ENCODE data around the gene NT5M. TPM values are rescaled to one million over a fixed set of nuclear protein-coding genes. Genes with fewer than 3 reads are reported as not detected.

Gene NT5M
- polyA plus RNA-seq, 1 donor = 3.1 TPM

GRCh38 chr17:17350491-17351355 is 47.5 kb downstream of the NT5M start:
- Histone ChIP-seq H3K36me3 (ENCODE audit: control insufficient read depth, insufficient read depth, low read length) (no peaks in the 10 kb centered on the region), H3K9me3 (ENCODE audit: control insufficient read depth, low read depth, low read length) (no peaks in the 10 kb centered on the region), H3K27ac (ENCODE audit: low read length) (no peak overlapping the region), H3K4me1 (ENCODE audit: control insufficient read depth, insufficient read depth, low read length) (no peaks in the 10 kb centered on the region), H3K4me3 (ENCODE audit: low read length) (no peak overlapping the region), H3K27me3 (ENCODE audit: control insufficient read depth, insufficient read depth, low read length) (no peaks in the 10 kb centered on the region)
- DNase-seq = no peak
- no CpG with 5 or more reads among the region's 19 CpGs for WGBS (ENCODE audit: insufficient coverage, low lambda C conversion rate)

- Histone ChIP-seq H3K4me3 (ENCODE audit: low read length) (no peak overlapping the region), H3K27me3 (ENCODE audit: control insufficient read depth, insufficient read depth, low read length) (no peaks in the 10 kb centered on the region), H3K36me3 (ENCODE audit: control insufficient read depth, insufficient read depth, low read length) (no peaks in the 10 kb centered on the region), H3K27ac (ENCODE audit: low read length) (no peak overlapping the region), H3K9me3 (ENCODE audit: control insufficient read depth, low read depth, low read length) (no peaks in the 10 kb centered on the region), H3K4me1 (ENCODE audit: control insufficient read depth, insufficient read depth, low read length) (no peaks in the 10 kb centered on the region)
- no peak for DNase-seq
- WGBS (ENCODE audit: insufficient coverage, low lambda C conversion rate) = no CpG with 5 or more reads among the region's 16 CpGs
Measured at GRCh38 chr17:17351356-17351891, 48.3 kb downstream of the NT5M start.

GRCh38 chr17:17351901-17352781 is 49.0 kb downstream of the NT5M start:
- peak in 1 of 2 donors; percentile 26 for DNase-seq
- Histone ChIP-seq H3K4me3 (ENCODE audit: low read length) (no peak overlapping the region), H3K9me3 (ENCODE audit: control insufficient read depth, low read depth, low read length) (no peaks in the 10 kb centered on the region), H3K27me3 (ENCODE audit: control insufficient read depth, insufficient read depth, low read length) (no peaks in the 10 kb centered on the region), H3K36me3 (ENCODE audit: control insufficient read depth, insufficient read depth, low read length) (no peaks in the 10 kb centered on the region), H3K27ac (ENCODE audit: low read length) (no peak overlapping the region), H3K4me1 (ENCODE audit: control insufficient read depth, insufficient read depth, low read length) (no peaks in the 10 kb centered on the region)
- WGBS (ENCODE audit: insufficient coverage, low lambda C conversion rate) = 80% methylated on average over 2 of the region's 35 CpGs

GRCh38 chr17:17352836-17353624 is 49.9 kb downstream of the NT5M start:
- Histone ChIP-seq H3K27me3 (ENCODE audit: control insufficient read depth, insufficient read depth, low read length) (no peaks in the 10 kb centered on the region), H3K36me3 (ENCODE audit: control insufficient read depth, insufficient read depth, low read length) (no peaks in the 10 kb centered on the region), H3K27ac (ENCODE audit: low read length) (no peak overlapping the region), H3K4me3 (ENCODE audit: low read length) (no peak overlapping the region), H3K4me1 (ENCODE audit: control insufficient read depth, insufficient read depth, low read length) (no peaks in the 10 kb centered on the region), H3K9me3 (ENCODE audit: control insufficient read depth, low read depth, low read length) (no peaks in the 10 kb centered on the region)
- DNase-seq = no peak
- no CpG with 5 or more reads among the region's 14 CpGs for WGBS (ENCODE audit: insufficient coverage, low lambda C conversion rate)

GRCh38 chr17:17353625-17354484 is 50.7 kb downstream of the NT5M start:
- Histone ChIP-seq H3K27ac (ENCODE audit: low read length) (no peak overlapping the region), H3K4me3 (ENCODE audit: low read length) (no peak overlapping the region), H3K27me3 (ENCODE audit: control insufficient read depth, insufficient read depth, low read length) (no peaks in the 10 kb centered on the region), H3K36me3 (ENCODE audit: control insufficient read depth, insufficient read depth, low read length) (no peaks in the 10 kb centered on the region), H3K9me3 (ENCODE audit: control insufficient read depth, low read depth, low read length) (no peaks in the 10 kb centered on the region), H3K4me1 (ENCODE audit: control insufficient read depth, insufficient read depth, low read length) (no peaks in the 10 kb centered on the region)
- no peak for DNase-seq
- WGBS (ENCODE audit: insufficient coverage, low lambda C conversion rate) = no CpG with 5 or more reads among the region's 15 CpGs

GRCh38 chr17:17354560-17355349 is 51.6 kb downstream of the NT5M start:
- no CpG with 5 or more reads among the region's 14 CpGs for WGBS (ENCODE audit: insufficient coverage, low lambda C conversion rate)
- no peaks in the 10 kb centered on the region for H3K27me3 ChIP-seq (ENCODE audit: control insufficient read depth, insufficient read depth, low read length)
- H3K9me3 ChIP-seq (ENCODE audit: control insufficient read depth, low read depth, low read length) = no peaks in the 10 kb centered on the region
- peak; percentile 61 to 63 for DNase-seq
- H3K4me3 ChIP-seq (ENCODE audit: low read length) = no peak overlapping the region
- H3K27ac ChIP-seq (ENCODE audit: low read length) = no peak overlapping the region
- H3K36me3 ChIP-seq (ENCODE audit: control insufficient read depth, insufficient read depth, low read length) = no peaks in the 10 kb centered on the region
- H3K4me1 ChIP-seq (ENCODE audit: control insufficient read depth, insufficient read depth, low read length) = no peaks in the 10 kb centered on the region

- H3K4me3 ChIP-seq (ENCODE audit: low read length) = no peak overlapping the region
- no CpG with 5 or more reads among the region's 12 CpGs for WGBS (ENCODE audit: insufficient coverage, low lambda C conversion rate)
Measured at GRCh38 chr17:17355426-17355825, 52.3 kb downstream of the NT5M start.

GRCh38 chr17:17356149-17356930 is 53.2 kb downstream of the NT5M start:
- no CpG with 5 or more reads among the region's 10 CpGs for WGBS (ENCODE audit: insufficient coverage, low lambda C conversion rate)
- Histone ChIP-seq H3K4me1 (ENCODE audit: control insufficient read depth, insufficient read depth, low read length) (no peaks in the 10 kb centered on the region), H3K4me3 (ENCODE audit: low read length) (no peak overlapping the region), H3K9me3 (ENCODE audit: control insufficient read depth, low read depth, low read length) (no peaks in the 10 kb centered on the region), H3K36me3 (ENCODE audit: control insufficient read depth, insufficient read depth, low read length) (no peaks in the 10 kb centered on the region), H3K27me3 (ENCODE audit: control insufficient read depth, insufficient read depth, low read length) (no peaks in the 10 kb centered on the region), H3K27ac (ENCODE audit: low read length) (no peak overlapping the region)
- DNase-seq = peak; percentile 64 to 66

More at GRCh38 chr17:17355426-17355825, 52.3 kb downstream of the NT5M start:
- no peaks in the 10 kb centered on the region for H3K4me1 ChIP-seq (ENCODE audit: control insufficient read depth, insufficient read depth, low read length)
- no peaks in the 10 kb centered on the region for H3K9me3 ChIP-seq (ENCODE audit: control insufficient read depth, low read depth, low read length)
- H3K36me3 ChIP-seq (ENCODE audit: control insufficient read depth, insufficient read depth, low read length) = no peaks in the 10 kb centered on the region
- DNase-seq = no peak
- H3K27ac ChIP-seq (ENCODE audit: low read length) = no peak overlapping the region
- H3K27me3 ChIP-seq (ENCODE audit: control insufficient read depth, insufficient read depth, low read length) = no peaks in the 10 kb centered on the region

Data from large intestine (tissue), 3 donors.